ENCODE measurements around the gene IFNLR1.

IFNLR1 gene

GRCh38 chr1:24205345-24206082 is 18.4 kb upstream of the IFNLR1 start:
- no peak for DNase-seq (ENCODE audit: low read depth)

GRCh38 chr1:24204116-24204515 is 17.0 kb upstream of the IFNLR1 start:
- DNase-seq (ENCODE audit: low read depth): no peak

GRCh38 chr1:24203404-24203803 is 16.3 kb upstream of the IFNLR1 start:
- no peak for DNase-seq (ENCODE audit: low read depth)

GRCh38 chr1:24202987-24203386 is 15.9 kb upstream of the IFNLR1 start:
- no peak for DNase-seq (ENCODE audit: low read depth)

GRCh38 chr1:24202556-24202955 is 15.5 kb upstream of the IFNLR1 start:
- no peak for DNase-seq (ENCODE audit: low read depth)

GRCh38 chr1:24201941-24202440 is 14.9 kb upstream of the IFNLR1 start:
- peak; percentile 48 for DNase-seq (ENCODE audit: low read depth)

GRCh38 chr1:24199291-24199900 is 12.3 kb upstream of the IFNLR1 start:
- DNase-seq (ENCODE audit: low read depth): no peak

GRCh38 chr1:24198766-24199165 is 11.7 kb upstream of the IFNLR1 start:
- DNase-seq (ENCODE audit: low read depth): no peak

- no peak for DNase-seq (ENCODE audit: low read depth)
Measured at GRCh38 chr1:24195874-24196273, 8.8 kb upstream of the IFNLR1 start.

GRCh38 chr1:24195136-24195535 is 8.0 kb upstream of the IFNLR1 start:
- DNase-seq (ENCODE audit: low read depth): no peak

- DNase-seq (ENCODE audit: low read depth): no peak
Measured at GRCh38 chr1:24193046-24193445, 6.0 kb upstream of the IFNLR1 start.

- no peak for DNase-seq (ENCODE audit: low read depth)
Measured at GRCh38 chr1:24191860-24192259, 4.8 kb upstream of the IFNLR1 start.

- DNase-seq (ENCODE audit: low read depth): no peak
Measured at GRCh38 chr1:24190983-24191461, 3.9 kb upstream of the IFNLR1 start.

- no peak for DNase-seq (ENCODE audit: low read depth)
Measured at GRCh38 chr1:24189528-24189927, 2.4 kb upstream of the IFNLR1 start.

GRCh38 chr1:24186711-24186992 is 437 bp downstream of the IFNLR1 start:
- no peak for DNase-seq (ENCODE audit: low read depth)

- DNase-seq (ENCODE audit: low read depth): no peak
Measured at GRCh38 chr1:24186031-24186710, 918 bp downstream of the IFNLR1 start.

GRCh38 chr1:24185076-24185475 is 2.0 kb downstream of the IFNLR1 start:
- DNase-seq (ENCODE audit: low read depth): no peak

GRCh38 chr1:24182061-24182460 is 5.0 kb downstream of the IFNLR1 start:
- no peak for DNase-seq (ENCODE audit: low read depth)

GRCh38 chr1:24181619-24182018 is 5.5 kb downstream of the IFNLR1 start:
- DNase-seq (ENCODE audit: low read depth): no peak

- DNase-seq (ENCODE audit: low read depth): no peak
Measured at GRCh38 chr1:24180676-24181075, 6.4 kb downstream of the IFNLR1 start.

GRCh38 chr1:24179251-24179840 is 7.7 kb downstream of the IFNLR1 start:
- no peak for DNase-seq (ENCODE audit: low read depth)

GRCh38 chr1:24178407-24178806 is 8.7 kb downstream of the IFNLR1 start:
- DNase-seq (ENCODE audit: low read depth): no peak

- DNase-seq (ENCODE audit: low read depth): no peak
Measured at GRCh38 chr1:24177161-24177560, 9.9 kb downstream of the IFNLR1 start.

Data from non-pigmented ciliary epithelial cell (primary cell).